ENCODE results near the gene EDN2.

EDN2 gene

GRCh38 chr1:41440321-41441085 lies 44.0 kb downstream of the EDN2 start:
- DNase-seq (ENCODE audit: low read depth in 2 of 2, low spot score in 1 of 2): no peak

GRCh38 chr1:41439234-41439633 lies 45.2 kb downstream of the EDN2 start:
- DNase-seq (ENCODE audit: low read depth in 2 of 2, low spot score in 1 of 2): no peak

- DNase-seq (ENCODE audit: low read depth in 2 of 2, low spot score in 1 of 2): no peak
These were observed 45.8 kb downstream of the EDN2 start for GRCh38 chr1:41438711-41439110.

- no peak for DNase-seq (ENCODE audit: low read depth in 2 of 2, low spot score in 1 of 2)
These were observed 47.5 kb downstream of the EDN2 start for GRCh38 chr1:41437011-41437355.

GRCh38 chr1:41436281-41437010 lies 48.0 kb downstream of the EDN2 start:
- DNase-seq (ENCODE audit: low read depth in 2 of 2, low spot score in 1 of 2): no peak

GRCh38 chr1:41435570-41436178 lies 48.8 kb downstream of the EDN2 start:
- no peak for DNase-seq (ENCODE audit: low read depth in 2 of 2, low spot score in 1 of 2)

GRCh38 chr1:41434748-41435449 lies 49.6 kb downstream of the EDN2 start:
- DNase-seq (ENCODE audit: low read depth in 2 of 2, low spot score in 1 of 2): no peak

GRCh38 chr1:41434306-41434705 lies 50.2 kb downstream of the EDN2 start:
- no peak for DNase-seq (ENCODE audit: low read depth in 2 of 2, low spot score in 1 of 2)

- no peak for DNase-seq (ENCODE audit: low read depth in 2 of 2, low spot score in 1 of 2)
These were observed 51.0 kb downstream of the EDN2 start for GRCh38 chr1:41433501-41433900.

- peak; percentile 18 to 44 for DNase-seq (ENCODE audit: low read depth in 2 of 2, low spot score in 1 of 2)
These were observed 51.8 kb downstream of the EDN2 start for GRCh38 chr1:41432481-41433280.

GRCh38 chr1:41431490-41432350 lies 52.8 kb downstream of the EDN2 start:
- DNase-seq (ENCODE audit: low read depth in 2 of 2, low spot score in 1 of 2): no peak

- DNase-seq (ENCODE audit: low read depth in 2 of 2, low spot score in 1 of 2): no peak
These were observed 53.9 kb downstream of the EDN2 start for GRCh38 chr1:41430582-41430981.

- DNase-seq (ENCODE audit: low read depth in 2 of 2, low spot score in 1 of 2): no peak
These were observed 54.4 kb downstream of the EDN2 start for GRCh38 chr1:41430069-41430468.

- no peak for DNase-seq (ENCODE audit: low read depth in 2 of 2, low spot score in 1 of 2)
These were observed 54.8 kb downstream of the EDN2 start for GRCh38 chr1:41429641-41430035.

All from stimulated activated CD8-positive, alpha-beta memory T cell treated with anti-CD3 and anti-CD28 coated beads, Interleukin-4, amount 100 ng/mL, for 4 hours (primary cell).